Left lobe of liver (tissue), 2 donors: ENCODE measurements around the gene SERPINB11. TPM values are rescaled to one million over a fixed set of nuclear protein-coding genes. Genes with fewer than 3 reads are reported as not detected.
"Not testable (repeated sequence)": the region's sequence is repeated elsewhere in the genome, so short reads cannot be mapped to it uniquely, and the experiment has no call there.

Experiments
- ATAC-seq: fragments of 200-7000 bp; cut with Tn5 transposase; one replicate; pipeline ENCODE4 v1.9.1; 2020; ENCODE audit warnings: mild to moderate bottlenecking, moderate library complexity
- DNase-seq: peaks from one replicate; pipeline ENCODE4 v3.0.0-alpha.2; 2020; ENCODE audit warnings: low spot score
- total RNA-seq: library from RNA; stranded (reverse); gene quantifications from one replicate; pipeline ENCODE4 v1.2.1, GENCODE V29; 2021
- donor health status: DM: no; HTN: no; CAD: no; lungs with moderate emphysema.
- donor health status: DM: no; HTN: yes; CAD: no.

The SERPINB11 gene
- total RNA-seq, 1 donor from 2014 or later: not detected

- DNase-seq (no peak), ATAC-seq (no peak)
These were observed 23.1 kb downstream of the SERPINB11 start for GRCh38 chr18:63725682-63726480.

GRCh38 chr18:63730773-63731172 lies 28.0 kb downstream of the SERPINB11 start:
- ATAC-seq: no peak
- DNase-seq: no peak

- no peak for DNase-seq
- no peak for ATAC-seq
These were observed 28.5 kb downstream of the SERPINB11 start for GRCh38 chr18:63731215-63731614.

GRCh38 chr18:63736876-63737275 lies 34.1 kb downstream of the SERPINB11 start:
- ATAC-seq: no peak
- DNase-seq: no peak

- ATAC-seq (peak; percentile 58), DNase-seq (no peak)
These were observed 39.0 kb downstream of the SERPINB11 start for GRCh38 chr18:63741769-63742168.

GRCh38 chr18:63747006-63747405 lies 44.2 kb downstream of the SERPINB11 start:
- ATAC-seq (no peak), DNase-seq (no peak)

GRCh38 chr18:63749489-63749888 lies 46.7 kb downstream of the SERPINB11 start:
- ATAC-seq (no peak), DNase-seq (no peak)

- ATAC-seq: no peak
- DNase-seq: no peak
These were observed 49.9 kb downstream of the SERPINB11 start for GRCh38 chr18:63752636-63753035.

GRCh38 chr18:63753676-63754075 lies 50.9 kb downstream of the SERPINB11 start:
- DNase-seq: no peak
- no peak for ATAC-seq

GRCh38 chr18:63757541-63757940 lies 54.8 kb downstream of the SERPINB11 start:
- DNase-seq (no peak), ATAC-seq (no peak)

- no peak for DNase-seq
- no peak for ATAC-seq
These were observed 56.0 kb downstream of the SERPINB11 start for GRCh38 chr18:63758615-63759240.

- ATAC-seq, DNase-seq: not testable (repeated sequence)
These were observed 57.0 kb downstream of the SERPINB11 start for GRCh38 chr18:63759786-63760185.

GRCh38 chr18:63762518-63762917 lies 59.8 kb downstream of the SERPINB11 start:
- ATAC-seq: no peak
- DNase-seq: no peak

- ATAC-seq (no peak), DNase-seq (no peak)
These were observed 61.3 kb downstream of the SERPINB11 start for GRCh38 chr18:63763831-63764600.

- DNase-seq (no peak), ATAC-seq (no peak)
These were observed 63.1 kb downstream of the SERPINB11 start for GRCh38 chr18:63765837-63766236.

Other genes with a start within 250 kb of the SERPINB11 start
- not detected for gene SERPINB5, start 226.0 kb upstream of the SERPINB11 start, total RNA-seq
- not detected for gene SERPINB12, start 160.6 kb upstream of the SERPINB11 start, total RNA-seq
- gene SERPINB13, start 115.6 kb upstream of the SERPINB11 start, total RNA-seq: not detected
- not detected for gene SERPINB4, start 58.7 kb upstream of the SERPINB11 start, total RNA-seq
- gene SERPINB3, start 41.1 kb upstream of the SERPINB11 start, total RNA-seq: not detected
- gene SERPINB7, start 72.5 kb downstream of the SERPINB11 start, total RNA-seq: not detected
- gene SERPINB2, start 184.7 kb downstream of the SERPINB11 start, total RNA-seq: not detected
- not detected for gene SERPINB10, start 205.0 kb downstream of the SERPINB11 start, total RNA-seq
- 0.23 TPM for gene HMSD, start 246.3 kb downstream of the SERPINB11 start, total RNA-seq